SU-DHL-6 (cell line): ENCODE results near the gene REEP3.

Experiments
- H2AFZ ChIP-seq: fragments of 200-600 bp; sonication (generic); 2 replicates; pipeline ENCODE4 v1.6.1; 2014; ENCODE audit warnings: low read depth, mild to moderate bottlenecking, moderate library complexity, mixed read lengths, antibody characterized with exemption, low read length; ENCODE audit not compliant: severe bottlenecking
- H3F3A ChIP-seq: fragments of 200-600 bp; shearing (Covaris generic); 2 replicates; pipeline ENCODE4 v1.6.0; 2016; ENCODE audit warnings: antibody characterized with exemption, mild to moderate bottlenecking; ENCODE audit not compliant: insufficient read depth
- H3K27ac ChIP-seq: fragments of 200-600 bp; sonication (generic); 2 replicates; pipeline ENCODE4 v1.5.1; 2016; ENCODE audit warnings: low read depth, mild to moderate bottlenecking, low read length, moderate library complexity, mixed read lengths
- H3K27me3 ChIP-seq: fragments of 200-600 bp; sonication (generic), shearing (Covaris generic); 2 replicates; pipeline ENCODE4 v1.6.0; 2014; ENCODE audit warnings: mild to moderate bottlenecking, low read length
- H3K36me3 ChIP-seq: fragments of 200-600 bp; sonication (generic); 2 replicates; pipeline ENCODE4 v1.6.1; 2014; ENCODE audit warnings: mild to moderate bottlenecking, low read length, mixed read lengths
- H3K4me2 ChIP-seq: fragments of 300-600, 200-600 bp; shearing (Covaris generic), sonication (generic); 2 replicates; pipeline ENCODE4 v1.6.0; 2014; ENCODE audit warnings: low read length, low read depth, mild to moderate bottlenecking; ENCODE audit not compliant: poor library complexity, severe bottlenecking
- H3K4me3 ChIP-seq: fragments of 200-600 bp; sonication (generic); 2 replicates; pipeline ENCODE4 v1.5.1; 2014; ENCODE audit warnings: antibody characterized with exemption, low read length, mild to moderate bottlenecking, mixed read lengths; ENCODE audit not compliant: insufficient read depth, poor library complexity, severe bottlenecking
- H3K79me2 ChIP-seq: fragments of 200-600 bp; sonication (generic); 2 replicates; pipeline ENCODE4 v1.6.1; 2014; ENCODE audit warnings: mild to moderate bottlenecking, low read length, moderate library complexity; ENCODE audit not compliant: insufficient read depth
- H3K9ac ChIP-seq: fragments of 200-600 bp; sonication (generic); 2 replicates; pipeline ENCODE4 v1.7.0; 2014; ENCODE audit warnings: mild to moderate bottlenecking, low read length
- H3K9me2 ChIP-seq: fragments of 200-600 bp; sonication (generic); replicated peaks from 2 replicates; pipeline ENCODE4 v1.6.1; 2014; ENCODE audit warnings: low read length; ENCODE audit not compliant: insufficient read depth
- H3K9me3 ChIP-seq: fragments of 200-600 bp; sonication (generic); 2 replicates; pipeline ENCODE4 v1.6.1; 2014; ENCODE audit warnings: low read length, mixed read lengths; ENCODE audit not compliant: insufficient read depth
- H4K20me1 ChIP-seq: fragments of 200-600 bp; sonication (generic); 2 replicates; pipeline ENCODE4 v1.6.1; 2014; ENCODE audit warnings: low read depth, mild to moderate bottlenecking, antibody characterized with exemption, low read length, moderate library complexity, mixed read lengths
- EZH2phosphoT487 ChIP-seq: fragments of 200-600 bp; sonication (generic), shearing (Covaris generic); conservative IDR thresholded peaks from 2 replicates; pipeline ENCODE4 v1.6.1; 2018; ENCODE audit warnings: mild to moderate bottlenecking, antibody characterized with exemption, low read length, moderate library complexity, mixed read lengths
- TF ChIP-seq, protein P1 (sequence below): fragments of 200-600 bp; sonication (generic); IDR thresholded peaks from one replicate; pipeline ENCODE4 v1.5.1; 2017; ENCODE audit warnings: antibody characterized with exemption, mild to moderate bottlenecking, low read length, moderate library complexity; ENCODE audit not compliant: insufficient read depth, poor library complexity, severe bottlenecking

Gene REEP3

DNA sequence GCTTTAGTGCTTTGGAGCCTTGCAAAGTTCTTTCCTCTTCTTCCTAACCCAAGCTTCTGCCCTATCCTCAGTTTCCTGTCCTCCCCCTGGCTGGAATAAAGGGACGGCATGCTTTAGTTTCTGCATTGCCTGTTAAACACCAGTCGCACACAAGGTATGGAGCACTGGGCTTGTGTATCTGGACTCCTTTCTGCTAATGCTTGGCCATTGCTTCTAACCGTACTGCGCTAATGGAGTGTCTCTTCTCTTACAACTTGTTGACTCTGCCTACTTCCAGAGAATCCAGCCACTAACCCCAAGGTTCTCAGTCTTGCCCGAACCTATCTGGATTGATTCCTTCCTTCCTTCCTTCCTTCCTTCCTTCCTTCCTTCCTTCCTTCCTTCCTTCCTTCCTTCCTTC lies 120.6 kb downstream of the REEP3 start:
- Histone ChIP-seq H2AFZ (no peak overlapping the region), H4K20me1 (no peaks in the 10 kb centered on the region), H3K9me3 (no peaks in the 10 kb centered on the region), H3K27me3 (no peaks in the 10 kb centered on the region), H3K36me3 (no peaks in the 10 kb centered on the region), H3K9me2 (no peaks in the 10 kb centered on the region), H3K79me2 (no peaks in the 10 kb centered on the region), H3K9ac (no peak overlapping the region), H3K4me3 (no peak overlapping the region), H3K4me2 (no peak overlapping the region), H3F3A (no peaks in the 10 kb centered on the region), H3K27ac (no peak overlapping the region)
- TF ChIP-seq EZH2phosphoT487, result no peak
- TF ChIP-seq, protein P1, sequence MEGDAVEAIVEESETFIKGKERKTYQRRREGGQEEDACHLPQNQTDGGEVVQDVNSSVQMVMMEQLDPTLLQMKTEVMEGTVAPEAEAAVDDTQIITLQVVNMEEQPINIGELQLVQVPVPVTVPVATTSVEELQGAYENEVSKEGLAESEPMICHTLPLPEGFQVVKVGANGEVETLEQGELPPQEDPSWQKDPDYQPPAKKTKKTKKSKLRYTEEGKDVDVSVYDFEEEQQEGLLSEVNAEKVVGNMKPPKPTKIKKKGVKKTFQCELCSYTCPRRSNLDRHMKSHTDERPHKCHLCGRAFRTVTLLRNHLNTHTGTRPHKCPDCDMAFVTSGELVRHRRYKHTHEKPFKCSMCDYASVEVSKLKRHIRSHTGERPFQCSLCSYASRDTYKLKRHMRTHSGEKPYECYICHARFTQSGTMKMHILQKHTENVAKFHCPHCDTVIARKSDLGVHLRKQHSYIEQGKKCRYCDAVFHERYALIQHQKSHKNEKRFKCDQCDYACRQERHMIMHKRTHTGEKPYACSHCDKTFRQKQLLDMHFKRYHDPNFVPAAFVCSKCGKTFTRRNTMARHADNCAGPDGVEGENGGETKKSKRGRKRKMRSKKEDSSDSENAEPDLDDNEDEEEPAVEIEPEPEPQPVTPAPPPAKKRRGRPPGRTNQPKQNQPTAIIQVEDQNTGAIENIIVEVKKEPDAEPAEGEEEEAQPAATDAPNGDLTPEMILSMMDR, result no peak

DNA sequence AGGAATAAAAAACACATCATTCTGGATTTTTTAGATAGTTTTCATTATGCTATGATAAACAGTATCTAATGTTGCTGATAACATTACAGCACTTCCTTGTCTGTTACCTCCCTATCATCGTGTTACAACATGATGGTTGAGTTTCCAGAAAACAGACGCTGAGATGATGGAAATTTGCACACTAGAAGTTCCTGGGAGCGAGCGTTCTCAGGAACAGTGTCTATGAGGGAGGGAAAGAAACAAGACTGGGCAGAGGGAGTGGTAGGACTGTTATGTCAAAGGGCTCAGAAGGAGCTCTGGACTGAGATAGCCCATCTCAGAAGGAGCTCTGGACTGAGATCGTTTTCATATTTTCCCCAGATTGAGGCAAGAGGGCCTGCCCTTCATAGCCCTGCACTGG lies 121.6 kb downstream of the REEP3 start:
- H3K4me3 ChIP-seq, result no peak overlapping the region
- H3K79me2 ChIP-seq, result no peaks in the 10 kb centered on the region
- no peaks in the 10 kb centered on the region for H3F3A ChIP-seq
- no peaks in the 10 kb centered on the region for H4K20me1 ChIP-seq
- no peak overlapping the region for H2AFZ ChIP-seq
- H3K4me2 ChIP-seq, result no peak overlapping the region
- H3K27ac ChIP-seq, result no peak overlapping the region
- H3K9ac ChIP-seq, result no peak overlapping the region
- no peaks in the 10 kb centered on the region for H3K36me3 ChIP-seq
- TF ChIP-seq, protein P1, result no peak
- TF ChIP-seq EZH2phosphoT487, result no peak
- H3K27me3 ChIP-seq, result no peaks in the 10 kb centered on the region
- H3K9me2 ChIP-seq, result no peaks in the 10 kb centered on the region
- H3K9me3 ChIP-seq, result no peaks in the 10 kb centered on the region

- no peaks in the 10 kb centered on the region for H3K79me2 ChIP-seq
- H3K9me3 ChIP-seq, result no peaks in the 10 kb centered on the region
- H3K4me2 ChIP-seq, result no peak overlapping the region
- no peak overlapping the region for H3K4me3 ChIP-seq
- no peaks in the 10 kb centered on the region for H3F3A ChIP-seq
- no peaks in the 10 kb centered on the region for H3K36me3 ChIP-seq
- no peak overlapping the region for H3K27ac ChIP-seq
- H3K9ac ChIP-seq, result no peak overlapping the region
- H2AFZ ChIP-seq, result no peak overlapping the region
- no peaks in the 10 kb centered on the region for H3K9me2 ChIP-seq
- H4K20me1 ChIP-seq, result no peaks in the 10 kb centered on the region
- H3K27me3 ChIP-seq, result no peaks in the 10 kb centered on the region
- TF ChIP-seq, protein P1, result no peak
- TF ChIP-seq EZH2phosphoT487, result no peak
Measured at GRCh38 chr10:63644418-63645142, 123.4 kb downstream of the REEP3 start.
